Subcutaneous adipose tissue (tissue), 4 donors: ENCODE measurements around the gene SMAP1. TPM values are rescaled to one million over a fixed set of nuclear protein-coding genes. Genes with fewer than 3 reads are reported as not detected.

Experiments used
- total RNA-seq, 4 donors: library from RNA; depleted of rRNA; stranded (reverse); fragments of >200 nt; gene quantifications; one replicate each; pipeline ENCODE4 v1.1.0, GENCODE V29; 2016
- TF ChIP-seq, protein P1 (sequence below): fragments of 450-650 bp; IDR thresholded peaks from one replicate; pipeline ENCODE4 v1.5.1; 2016; ENCODE audit warnings: low read depth, mild to moderate bottlenecking, control low read depth, antibody characterized with exemption, moderate library complexity

SMAP1 gene
- total RNA-seq, 4 donors from 2014 or later: 28.8 to 38.8 (median 34.3) TPM

DNA sequence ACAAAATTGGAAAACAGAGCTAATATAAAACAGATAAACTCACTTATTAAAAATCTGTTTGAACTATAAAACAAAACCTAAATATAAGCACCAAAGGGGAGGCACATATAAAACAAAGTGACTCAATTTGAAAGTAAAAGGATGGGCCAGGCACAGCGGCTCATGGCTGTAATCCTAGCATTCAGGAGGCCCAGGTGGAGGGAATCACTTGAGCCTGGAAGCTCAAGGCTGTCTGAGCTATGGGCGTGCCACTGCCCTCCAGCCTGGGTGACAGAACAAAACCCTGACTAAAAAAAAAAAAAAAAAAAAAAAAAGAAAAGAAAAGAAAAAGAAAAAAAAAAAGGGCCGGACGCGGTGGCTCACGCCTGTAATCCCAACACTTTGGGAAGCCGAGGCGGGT, 31.1 kb upstream of the SMAP1 start:
- TF ChIP-seq, protein P1, sequence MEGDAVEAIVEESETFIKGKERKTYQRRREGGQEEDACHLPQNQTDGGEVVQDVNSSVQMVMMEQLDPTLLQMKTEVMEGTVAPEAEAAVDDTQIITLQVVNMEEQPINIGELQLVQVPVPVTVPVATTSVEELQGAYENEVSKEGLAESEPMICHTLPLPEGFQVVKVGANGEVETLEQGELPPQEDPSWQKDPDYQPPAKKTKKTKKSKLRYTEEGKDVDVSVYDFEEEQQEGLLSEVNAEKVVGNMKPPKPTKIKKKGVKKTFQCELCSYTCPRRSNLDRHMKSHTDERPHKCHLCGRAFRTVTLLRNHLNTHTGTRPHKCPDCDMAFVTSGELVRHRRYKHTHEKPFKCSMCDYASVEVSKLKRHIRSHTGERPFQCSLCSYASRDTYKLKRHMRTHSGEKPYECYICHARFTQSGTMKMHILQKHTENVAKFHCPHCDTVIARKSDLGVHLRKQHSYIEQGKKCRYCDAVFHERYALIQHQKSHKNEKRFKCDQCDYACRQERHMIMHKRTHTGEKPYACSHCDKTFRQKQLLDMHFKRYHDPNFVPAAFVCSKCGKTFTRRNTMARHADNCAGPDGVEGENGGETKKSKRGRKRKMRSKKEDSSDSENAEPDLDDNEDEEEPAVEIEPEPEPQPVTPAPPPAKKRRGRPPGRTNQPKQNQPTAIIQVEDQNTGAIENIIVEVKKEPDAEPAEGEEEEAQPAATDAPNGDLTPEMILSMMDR: no peak

DNA sequence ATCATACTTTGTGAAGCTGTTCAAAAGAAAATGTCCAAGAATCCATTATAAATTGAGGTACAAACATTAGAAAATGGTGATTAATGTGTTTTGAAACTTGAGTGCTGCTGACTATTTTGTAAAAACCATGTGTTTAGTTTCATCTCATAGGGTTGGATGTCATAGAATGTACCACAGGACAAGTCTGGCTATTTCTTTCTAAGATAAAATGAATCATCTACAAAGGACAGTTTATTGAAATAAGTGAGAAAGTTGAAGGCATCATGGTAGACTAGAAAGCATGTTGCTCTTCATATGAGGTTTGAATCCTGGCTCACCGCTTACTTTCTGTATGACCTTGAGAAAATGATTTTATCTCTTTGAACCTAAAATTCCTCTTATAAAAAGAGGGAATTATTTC, 29.2 kb upstream of the SMAP1 start:
- TF ChIP-seq, protein P1: no peak

DNA sequence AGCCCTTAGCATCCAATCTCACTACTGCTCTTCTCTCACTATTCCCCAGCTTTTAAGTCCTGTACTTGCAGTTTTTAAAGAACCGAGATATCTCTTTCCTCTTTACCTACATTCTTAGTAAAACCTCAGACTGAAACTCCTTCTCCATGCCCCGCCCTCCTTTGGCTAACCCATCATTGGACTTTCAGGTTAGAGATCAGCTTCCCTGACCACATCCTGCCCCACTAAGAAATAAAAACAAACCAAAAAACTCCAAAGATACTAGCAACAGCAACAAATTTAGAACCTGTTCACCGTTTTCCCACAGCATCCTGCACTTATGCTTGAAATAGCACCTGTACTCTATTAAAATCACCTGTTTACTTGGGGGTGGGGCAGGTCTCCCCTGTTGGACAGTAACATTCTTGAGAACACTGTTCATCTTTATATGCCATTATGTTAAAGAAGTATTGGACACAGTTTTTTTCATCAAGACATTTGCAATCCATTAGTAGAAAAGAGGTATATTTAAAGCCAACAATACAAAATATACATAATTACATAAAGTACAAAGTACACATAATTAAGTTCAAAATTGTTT, 16.3 kb upstream of the SMAP1 start:
- TF ChIP-seq, protein P1: no peak

DNA sequence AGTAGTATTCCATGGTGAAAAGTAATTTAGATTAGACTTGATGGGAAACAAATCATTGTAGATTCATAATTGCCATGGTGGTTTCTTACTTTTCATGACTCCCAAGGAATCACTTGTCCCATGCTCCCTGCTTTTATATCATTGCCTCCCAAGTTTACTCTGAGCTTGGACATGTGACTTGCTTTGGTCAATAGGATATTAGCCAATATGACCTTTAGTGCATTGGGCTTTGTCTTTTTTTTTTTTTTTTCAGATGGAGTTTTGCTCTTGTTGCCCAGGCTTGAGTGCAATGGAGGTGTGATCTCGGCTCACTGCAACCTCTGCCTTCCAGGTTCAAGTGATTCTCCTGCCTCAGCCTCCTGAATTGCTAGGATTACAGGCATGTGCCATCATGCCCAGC, 15.5 kb upstream of the SMAP1 start:
- TF ChIP-seq, protein P1: no peak

DNA sequence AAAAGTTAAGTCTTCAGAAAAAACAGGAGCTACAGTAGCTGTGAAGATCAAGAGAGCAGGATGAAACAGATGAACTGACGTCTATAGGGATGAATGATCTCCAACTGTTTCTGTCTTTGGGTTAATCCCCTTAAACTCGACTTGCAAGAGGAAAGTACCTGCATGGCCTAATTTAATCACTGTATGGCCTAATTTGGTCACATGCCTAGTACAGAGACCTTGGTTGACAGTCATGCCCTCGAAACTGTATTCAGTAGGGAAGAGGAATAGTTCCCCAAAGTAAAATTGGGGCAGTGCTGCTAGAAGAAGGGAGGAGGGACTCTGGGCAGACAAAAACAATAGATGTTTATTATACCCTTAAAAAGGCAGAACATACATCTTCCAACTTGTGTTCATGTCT, 10.0 kb upstream of the SMAP1 start:
- TF ChIP-seq, protein P1: no peak

DNA sequence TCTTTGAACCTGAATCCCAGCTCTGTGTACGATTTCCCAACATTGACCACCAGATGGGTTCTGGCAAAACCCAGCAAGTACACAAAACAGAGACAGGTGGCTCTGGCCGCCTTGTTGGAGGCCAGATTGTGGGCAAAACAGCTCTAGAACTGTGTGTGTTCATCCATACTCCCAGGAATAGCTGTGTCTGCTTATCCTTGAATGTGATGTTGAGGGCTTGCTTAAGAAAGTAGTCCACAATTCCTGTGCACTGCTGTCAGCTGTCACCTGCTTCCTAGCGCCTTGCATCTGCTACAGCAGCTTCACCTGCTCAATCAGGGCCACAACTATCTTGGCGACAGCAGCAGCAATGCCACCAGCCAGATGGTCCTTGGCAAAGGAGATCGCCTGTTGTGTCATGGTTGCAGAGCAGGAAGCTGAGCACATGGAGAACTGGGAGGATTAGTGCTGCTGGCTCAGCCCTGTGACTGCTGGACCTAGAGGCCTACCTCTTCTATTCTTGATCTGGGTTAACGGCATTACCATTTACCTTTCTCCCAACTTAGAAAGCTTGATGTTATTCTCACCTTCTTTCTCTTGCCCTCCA, 3.7 kb upstream of the SMAP1 start:
- TF ChIP-seq, protein P1: no peak

DNA sequence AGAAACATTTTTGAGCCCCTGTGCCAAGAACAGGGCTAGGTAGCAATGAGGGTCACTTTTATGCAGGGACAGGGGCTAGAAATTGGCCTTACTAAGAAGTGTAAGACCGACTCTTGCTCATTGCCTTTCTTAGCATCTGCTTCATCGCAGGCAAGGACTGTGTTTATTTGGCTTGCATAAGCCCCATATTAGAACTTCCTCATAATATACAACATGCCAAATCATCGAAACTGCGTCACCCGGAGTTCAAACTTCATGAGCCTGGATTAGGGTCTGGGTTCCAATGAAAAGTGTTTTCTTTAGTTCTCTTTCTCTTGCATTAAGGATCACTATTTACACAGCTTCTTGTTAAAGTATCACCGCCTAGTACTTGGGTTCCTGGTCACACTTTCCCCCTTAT, 977 bp upstream of the SMAP1 start:
- TF ChIP-seq, protein P1: no peak
